Peyer's patch (tissue), 4 donors: ENCODE measurements around the gene OR10A4. TPM values are rescaled to one million over a fixed set of nuclear protein-coding genes. Genes with fewer than 3 reads are reported as not detected.

Source experiments
- DNase-seq, 3 donors: peaks; one replicate each; pipeline ENCODE4 v3.0.0-alpha.2; 2017 to 2019
- H3K27ac ChIP-seq, 4 donors: fragments of 200-600 bp; sonication (generic); one replicate each; pipeline ENCODE4 v1.5.1; 2016 to 2019
- H3K27me3 ChIP-seq, 2 donors: fragments of 200-600 bp; sonication (generic); one replicate each; pipeline ENCODE4 v1.5.1; 2019
- H3K36me3 ChIP-seq, 3 donors: fragments of 200-600 bp; sonication (generic); one replicate each; pipeline ENCODE4 v1.5.1; 2016 to 2019
- H3K4me1 ChIP-seq, 4 donors: fragments of 200-600 bp; sonication (generic); one replicate each; pipeline ENCODE4 v1.5.1; 2016 to 2019
- H3K4me3 ChIP-seq, 4 donors: fragments of 200-600 bp; sonication (generic); 1 replicate in 3 of 4; 2 replicates in 1 of 4; pipeline ENCODE4 v1.5.1; 2016 to 2019; ENCODE audit warnings: mild to moderate bottlenecking in 1 of 4
- H3K9me3 ChIP-seq, 4 donors: fragments of 200-600 bp; sonication (generic); one replicate each; pipeline ENCODE4 v1.5.1; 2016 to 2019; ENCODE audit warnings: mild to moderate bottlenecking in 1 of 4
- CTCF ChIP-seq, 6 experiments: fragments of 450-650 bp in 4 of 6; fragments of 200-600 bp in 2 of 6; sonication (generic) in 1 of 6; IDR thresholded peaks; one replicate each; pipeline ENCODE4 v1.5.1; 2017 to 2019; ENCODE audit warnings: antibody characterized with exemption in 6 of 6, mild to moderate bottlenecking in 3 of 6, moderate library complexity in 1 of 6
- POLR2A ChIP-seq, 2 donors: fragments of 450-650 bp; IDR thresholded peaks; one replicate each; pipeline ENCODE4 v1.5.1; 2017; ENCODE audit warnings: antibody characterized with exemption in 2 of 2, mild to moderate bottlenecking in 2 of 2, moderate library complexity in 2 of 2
- total RNA-seq, 4 donors: library from RNA; depleted of rRNA; stranded (reverse); fragments of >200 nt; gene quantifications; one replicate each; pipeline ENCODE4 v1.1.0, GENCODE V29; 2016

The OR10A4 gene
- total RNA-seq, 4 donors from 2014 or later = not detected

- Histone ChIP-seq H3K27ac (no peak overlapping the region), H3K4me3 (no peak overlapping the region), H3K4me1 (no peaks in the 10 kb centered on the region), H3K36me3 (no peaks in the 10 kb centered on the region), H3K27me3 (no peaks in the 10 kb centered on the region), H3K9me3 (peaks cover 0 to 3% (median 0%) of the 10 kb centered on the region in 4 donors)
- DNase-seq = no peak
- TF ChIP-seq POLR2A (IDR thresholded peaks at IDR 0.05) (no peak), CTCF (IDR thresholded peaks at IDR 0.05) (no peak)
These were observed 19.6 kb upstream of the OR10A4 start for GRCh38 chr11:6856871-6857270.

GRCh38 chr11:6862961-6863360 lies 13.5 kb upstream of the OR10A4 start, which contains the start of gene OR10A2:
Gene OR10A2 (plus strand): TSS chr11:6863057. CDS start chr11:6869755, 6,698 bp downstream.
- no peaks in the 10 kb centered on the region for H3K9me3 ChIP-seq
- H3K27ac ChIP-seq = no peak within 1 kb of the TSS
- no peaks in the 10 kb centered on the region for H3K36me3 ChIP-seq
- no peak for DNase-seq
- no peak within 1 kb of the TSS for H3K4me3 ChIP-seq
- no peaks in the 10 kb centered on the region for H3K27me3 ChIP-seq
- TF ChIP-seq POLR2A (IDR thresholded peaks at IDR 0.05) = no peak
- TF ChIP-seq CTCF (IDR thresholded peaks at IDR 0.05) = no peak
- H3K4me1 ChIP-seq = no peaks in the 10 kb centered on the region

GRCh38 chr11:6864438-6864837 lies 12.0 kb upstream of the OR10A4 start:
- Histone ChIP-seq H3K9me3 (no peaks in the 10 kb centered on the region), H3K27ac (no peak overlapping the region), H3K4me3 (no peak overlapping the region), H3K36me3 (no peaks in the 10 kb centered on the region), H3K4me1 (no peaks in the 10 kb centered on the region), H3K27me3 (no peaks in the 10 kb centered on the region)
- no peak for DNase-seq
- TF ChIP-seq CTCF (IDR thresholded peaks at IDR 0.05) (no peak), POLR2A (IDR thresholded peaks at IDR 0.05) (no peak)

- H3K27me3 ChIP-seq = no peaks in the 10 kb centered on the region
- no peak overlapping the region for H3K4me3 ChIP-seq
- no peaks in the 10 kb centered on the region for H3K4me1 ChIP-seq
- H3K27ac ChIP-seq = no peak overlapping the region
- no peak for DNase-seq
- H3K9me3 ChIP-seq = no peaks in the 10 kb centered on the region
- TF ChIP-seq CTCF (IDR thresholded peaks at IDR 0.05) (no peak), POLR2A (IDR thresholded peaks at IDR 0.05) (no peak)
- no peaks in the 10 kb centered on the region for H3K36me3 ChIP-seq
These were observed 5.1 kb upstream of the OR10A4 start for GRCh38 chr11:6871278-6871677.

- TF ChIP-seq CTCF (IDR thresholded peaks at IDR 0.05) = no peak
- TF ChIP-seq POLR2A (IDR thresholded peaks at IDR 0.05) = no peak
- Histone ChIP-seq H3K36me3 (no peaks in the 10 kb centered on the region), H3K9me3 (no peaks in the 10 kb centered on the region)
These were observed 664 bp upstream of the OR10A4 start for GRCh38 chr11:6875761-6876160.

GRCh38 chr11:6876914-6877313 lies 489 bp downstream of the OR10A4 start:
- H3K9me3 ChIP-seq = no peaks in the 10 kb centered on the region
- no peaks in the 10 kb centered on the region for H3K36me3 ChIP-seq
- H3K27me3 ChIP-seq = no peaks in the 10 kb centered on the region
- no peak overlapping the region for H3K4me3 ChIP-seq
- no peaks in the 10 kb centered on the region for H3K4me1 ChIP-seq
- TF ChIP-seq CTCF (IDR thresholded peaks at IDR 0.05) = no peak
- no peak for TF ChIP-seq POLR2A (IDR thresholded peaks at IDR 0.05)
- DNase-seq = no peak
- no peak overlapping the region for H3K27ac ChIP-seq

More at GRCh38 chr11:6875761-6876160, 664 bp upstream of the OR10A4 start:
- H3K4me3 ChIP-seq = no peak overlapping the region
- no peaks in the 10 kb centered on the region for H3K4me1 ChIP-seq
- no peaks in the 10 kb centered on the region for H3K27me3 ChIP-seq
- no peak overlapping the region for H3K27ac ChIP-seq
- DNase-seq = no peak
